Stimulated activated CD4-positive, alpha-beta T cell treated with anti-CD3 and anti-CD28 coated beads, Interleukin-1b, Interleukin-23, amount 100 ng/mL, for 24 hours (primary cell): ENCODE results near the gene DERL3.

Experiments used
- DNase-seq, 4 experiments: peaks; one replicate each; pipeline ENCODE4 v3.0.0-alpha.2; 2020; ENCODE audit warnings: low read depth in 4 of 4, low spot score in 1 of 4

Gene DERL3

GRCh38 chr22:23804781-23805291 lies 34.0 kb downstream of the DERL3 start:
- DNase-seq, result no peak

DNA sequence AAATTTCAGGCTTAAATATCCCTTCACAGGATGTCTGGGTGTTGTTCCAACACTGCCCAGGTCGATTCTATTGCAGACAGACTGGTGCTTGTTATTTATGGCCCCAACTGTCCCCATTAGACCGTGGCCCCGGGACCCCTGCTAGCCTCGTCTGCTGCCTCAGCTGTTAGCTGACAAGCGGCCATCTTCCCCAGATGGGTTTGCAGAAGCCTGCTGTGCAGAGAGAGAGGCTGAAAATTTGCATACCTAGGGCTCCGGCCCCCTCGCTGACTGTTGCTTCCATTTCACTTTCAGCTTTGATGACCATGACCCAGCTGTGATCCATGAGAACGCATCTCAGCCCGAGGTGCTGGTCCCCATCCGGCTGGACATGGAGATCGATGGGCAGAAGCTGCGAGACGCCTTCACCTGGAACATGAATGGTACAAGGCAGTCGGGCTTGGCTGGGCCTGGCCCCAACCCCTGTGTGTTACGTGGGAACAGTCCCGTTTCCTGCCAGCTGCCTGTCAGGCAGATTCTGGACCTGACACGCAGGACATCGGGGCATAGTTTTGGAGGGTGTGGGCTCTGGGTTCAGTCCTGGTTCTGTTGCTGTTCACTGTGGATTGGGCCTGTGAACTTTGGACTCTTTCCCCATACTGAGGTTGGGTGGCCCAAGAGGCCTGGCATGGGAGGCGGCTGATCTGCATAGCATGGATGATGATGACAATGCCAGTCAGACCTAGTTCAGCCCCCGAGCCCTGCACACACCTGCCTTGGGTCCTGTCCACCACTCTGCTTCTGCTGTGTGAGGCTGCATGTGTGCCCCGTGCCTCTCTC lies 35.6 kb downstream of the DERL3 start:
- no peak for DNase-seq

- no peak for DNase-seq
Measured at GRCh38 chr22:23801886-23802377, 36.9 kb downstream of the DERL3 start.

DNA sequence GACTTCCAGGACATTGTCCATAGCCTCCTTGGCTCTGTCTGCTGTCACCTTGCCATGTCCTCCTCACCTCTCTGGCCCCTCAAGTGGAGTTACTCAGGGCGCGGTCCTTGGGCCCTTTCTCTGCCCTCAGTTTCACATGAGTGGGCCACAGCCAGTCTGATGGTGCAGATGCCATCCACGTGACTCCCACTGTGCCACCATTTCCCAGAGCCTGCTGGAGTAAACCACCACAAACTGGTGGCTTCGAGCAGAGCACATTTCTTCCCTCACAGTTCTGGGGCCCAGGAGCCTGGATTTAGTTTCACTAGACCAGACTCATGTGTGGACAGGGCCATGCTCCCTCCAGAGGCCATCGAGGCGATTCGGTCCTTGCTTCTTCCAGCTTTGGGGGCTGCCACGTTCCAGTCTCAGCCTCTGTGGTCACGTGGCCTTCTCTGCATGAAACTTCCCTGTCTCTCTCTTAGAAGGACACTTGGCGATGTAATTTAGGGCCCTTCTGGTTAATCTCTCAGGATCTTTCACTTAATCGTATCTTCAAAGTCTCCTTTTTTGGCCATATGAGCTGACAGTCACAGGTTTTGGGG lies 37.5 kb downstream of the DERL3 start:
- DNase-seq, result no peak

- DNase-seq, result no peak
Measured at GRCh38 chr22:23800297-23801237, 38.2 kb downstream of the DERL3 start.

- DNase-seq, result no peak
Measured at GRCh38 chr22:23796461-23796860, 42.3 kb downstream of the DERL3 start.

DNA sequence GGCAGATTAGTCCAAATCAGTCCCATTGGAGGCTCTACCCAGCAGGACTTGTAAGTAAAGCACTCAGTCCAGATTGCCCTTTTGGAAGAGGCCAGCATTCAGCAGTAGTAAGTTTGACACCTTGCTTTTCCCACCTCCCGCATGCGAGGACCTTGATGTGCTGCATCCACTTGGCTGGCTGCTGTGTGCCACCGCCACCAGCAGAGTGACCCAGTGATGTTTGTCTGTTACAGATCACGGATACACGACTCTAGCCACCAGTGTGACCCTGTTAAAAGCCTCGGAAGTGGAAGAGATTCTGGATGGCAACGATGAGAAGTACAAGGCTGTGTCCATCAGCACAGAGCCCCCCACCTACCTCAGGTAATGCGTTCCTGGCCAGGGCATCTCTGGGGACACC lies 45.5 kb downstream of the DERL3 start:
- DNase-seq, result no peak

DNA sequence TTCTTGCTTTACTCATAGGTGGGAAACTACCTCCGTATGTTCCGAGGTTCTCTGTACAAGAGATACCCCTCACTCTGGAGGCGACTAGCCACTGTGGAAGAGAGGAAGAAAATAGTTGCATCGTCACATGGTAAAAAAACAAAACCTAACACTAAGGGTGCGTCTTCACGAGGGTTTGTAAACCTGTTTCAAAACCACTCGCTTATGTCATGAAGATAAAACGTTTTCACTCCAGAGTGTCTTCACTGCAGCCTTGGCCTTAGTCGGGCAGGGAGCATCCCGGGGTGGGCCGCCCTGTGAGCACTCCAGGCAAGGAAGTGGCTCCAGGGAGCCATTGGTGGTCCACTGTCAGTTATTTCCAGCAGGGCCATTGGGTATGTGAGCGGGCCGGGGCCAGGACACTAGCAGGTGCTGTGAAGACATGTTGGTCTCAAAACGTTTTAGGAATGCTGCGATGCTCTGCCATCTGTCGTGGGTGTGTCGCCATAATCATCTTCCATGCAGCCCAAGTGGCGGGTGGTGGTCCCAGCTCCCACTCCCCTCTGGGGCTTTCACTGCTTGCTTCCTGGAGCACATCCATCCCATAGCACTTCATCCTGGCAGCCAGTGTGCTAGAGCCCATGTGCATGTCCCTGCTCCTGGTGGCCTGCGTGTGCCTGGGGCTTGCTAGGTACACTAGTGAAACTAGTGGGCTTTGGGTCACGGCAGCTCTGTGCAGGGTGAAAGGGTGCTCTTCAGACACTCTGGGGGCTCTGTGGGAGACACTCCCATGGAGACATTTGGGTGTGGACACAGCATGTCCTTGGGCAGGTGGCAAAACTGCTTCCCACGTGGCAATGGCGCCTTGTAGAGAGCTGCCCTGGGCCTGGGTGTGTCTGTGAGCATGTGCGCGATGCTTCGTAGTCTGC lies 46.8 kb downstream of the DERL3 start:
- no peak for DNase-seq

DNA sequence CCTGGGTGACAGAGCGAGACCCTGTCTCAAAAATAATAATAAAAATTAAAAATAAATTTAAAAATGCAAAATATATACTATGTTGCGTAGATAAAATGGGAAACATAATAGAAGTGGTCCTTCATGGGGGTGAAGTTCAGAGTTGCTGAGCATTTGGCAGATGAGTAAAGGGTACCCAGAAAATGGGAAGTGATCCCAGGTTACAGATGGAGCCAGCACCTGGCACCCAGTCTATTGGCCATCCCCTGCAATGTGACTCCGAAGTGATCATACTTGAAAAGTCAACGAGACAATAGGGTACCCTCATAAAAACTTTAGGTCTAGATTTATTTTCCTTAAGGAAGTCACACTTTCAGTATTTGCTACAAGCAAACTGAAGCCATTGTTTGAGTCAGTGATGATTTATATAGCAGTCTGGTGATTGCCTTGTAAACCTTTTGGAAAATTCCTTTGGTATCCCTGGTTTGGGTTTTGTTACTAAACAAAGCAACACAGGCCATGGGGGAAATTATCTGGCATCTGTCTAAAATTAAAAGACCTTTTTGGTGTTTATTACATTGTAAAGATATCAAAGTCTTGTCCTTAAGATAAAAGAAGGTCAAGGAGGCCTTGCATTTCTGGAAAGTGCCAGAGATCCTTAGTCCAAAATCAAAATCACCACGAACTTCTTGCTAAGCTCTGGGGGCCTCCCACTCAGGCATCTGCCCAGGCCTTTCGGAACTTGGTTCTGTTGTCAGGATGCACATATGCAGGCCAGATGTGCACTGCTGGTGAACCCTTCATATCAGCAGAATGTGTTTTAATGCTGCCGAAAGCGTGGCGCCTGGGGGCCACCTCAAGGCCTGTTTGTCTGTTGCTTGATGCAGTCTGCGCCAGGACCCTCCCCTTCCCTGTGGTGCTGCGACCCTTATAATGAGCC lies 47.7 kb downstream of the DERL3 start:
- no peak for DNase-seq

DNA sequence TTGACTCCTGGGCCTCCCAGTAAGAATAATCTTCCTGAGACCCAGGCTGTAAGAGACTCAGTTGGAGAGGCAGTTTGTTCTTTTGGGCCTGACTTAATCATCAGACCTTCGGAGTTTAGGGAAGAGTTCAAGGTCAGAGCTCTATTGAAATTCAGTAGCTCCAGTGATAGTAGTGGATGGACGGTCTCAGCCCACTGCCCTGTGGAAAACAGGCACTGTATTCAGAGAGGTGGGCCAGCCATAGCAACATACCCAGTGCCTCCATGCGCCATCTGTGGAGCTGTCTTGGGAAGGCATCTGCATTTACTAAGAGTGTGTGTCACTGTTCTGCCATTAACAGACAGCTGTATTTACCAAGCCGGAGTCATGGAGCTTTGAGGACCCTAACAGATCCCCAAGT lies 49.2 kb downstream of the DERL3 start:
- no peak for DNase-seq

DNA sequence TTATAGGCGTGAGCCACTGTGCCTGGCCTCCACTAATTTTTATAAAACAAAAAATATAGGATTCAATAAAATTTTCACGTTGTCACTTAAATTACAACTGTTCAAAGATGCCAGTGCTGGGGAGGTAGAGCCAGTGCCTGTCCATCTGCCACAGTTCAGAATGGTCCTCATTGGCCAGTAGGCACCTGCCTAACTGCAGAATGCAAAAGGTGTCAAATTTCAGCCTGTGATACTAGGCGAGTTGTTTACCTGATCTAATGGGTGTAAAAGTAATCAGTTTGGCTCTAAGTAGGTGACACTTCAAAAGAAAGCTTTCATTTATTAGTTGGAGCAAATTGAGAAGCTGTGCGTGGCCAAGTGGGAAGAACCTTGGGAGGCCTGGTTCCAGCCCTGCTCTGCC lies 49.7 kb downstream of the DERL3 start:
- no peak for DNase-seq

DNA sequence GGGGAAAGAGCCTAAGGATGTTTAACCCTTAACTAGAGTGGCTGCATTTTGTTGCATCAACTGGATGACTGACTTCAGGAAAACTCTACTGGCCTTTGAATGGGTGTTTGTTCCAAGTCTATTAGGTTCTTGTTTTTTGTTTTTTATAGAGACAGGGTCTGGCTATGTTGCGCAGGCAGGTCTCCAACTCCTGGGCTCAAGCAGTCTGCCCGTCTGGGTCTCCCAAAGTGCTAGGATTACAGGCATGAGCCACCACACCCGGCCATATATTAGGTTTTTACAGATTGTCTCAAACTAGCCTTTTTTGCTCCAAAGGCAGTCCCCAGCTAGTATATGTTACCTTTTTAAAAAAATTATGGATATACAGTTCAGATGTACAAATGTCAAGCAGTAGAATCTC lies 50.9 kb downstream of the DERL3 start:
- DNase-seq, result no peak

DNA sequence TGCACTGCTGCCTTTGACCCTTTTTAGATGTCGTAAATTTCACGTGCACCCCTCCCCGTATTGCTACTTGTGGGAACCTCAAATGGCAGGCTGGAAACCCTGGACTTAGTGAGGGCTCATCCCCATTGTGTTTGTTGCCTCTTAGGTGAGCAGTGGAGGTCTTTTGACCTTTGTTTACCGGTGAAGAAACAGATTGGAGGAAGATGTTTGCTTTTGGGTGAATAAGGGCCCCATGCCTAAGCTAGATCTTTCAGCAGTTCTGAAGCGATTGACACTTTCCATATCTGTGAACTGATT lies 51.3 kb downstream of the DERL3 start:
- DNase-seq, result no peak

DNA sequence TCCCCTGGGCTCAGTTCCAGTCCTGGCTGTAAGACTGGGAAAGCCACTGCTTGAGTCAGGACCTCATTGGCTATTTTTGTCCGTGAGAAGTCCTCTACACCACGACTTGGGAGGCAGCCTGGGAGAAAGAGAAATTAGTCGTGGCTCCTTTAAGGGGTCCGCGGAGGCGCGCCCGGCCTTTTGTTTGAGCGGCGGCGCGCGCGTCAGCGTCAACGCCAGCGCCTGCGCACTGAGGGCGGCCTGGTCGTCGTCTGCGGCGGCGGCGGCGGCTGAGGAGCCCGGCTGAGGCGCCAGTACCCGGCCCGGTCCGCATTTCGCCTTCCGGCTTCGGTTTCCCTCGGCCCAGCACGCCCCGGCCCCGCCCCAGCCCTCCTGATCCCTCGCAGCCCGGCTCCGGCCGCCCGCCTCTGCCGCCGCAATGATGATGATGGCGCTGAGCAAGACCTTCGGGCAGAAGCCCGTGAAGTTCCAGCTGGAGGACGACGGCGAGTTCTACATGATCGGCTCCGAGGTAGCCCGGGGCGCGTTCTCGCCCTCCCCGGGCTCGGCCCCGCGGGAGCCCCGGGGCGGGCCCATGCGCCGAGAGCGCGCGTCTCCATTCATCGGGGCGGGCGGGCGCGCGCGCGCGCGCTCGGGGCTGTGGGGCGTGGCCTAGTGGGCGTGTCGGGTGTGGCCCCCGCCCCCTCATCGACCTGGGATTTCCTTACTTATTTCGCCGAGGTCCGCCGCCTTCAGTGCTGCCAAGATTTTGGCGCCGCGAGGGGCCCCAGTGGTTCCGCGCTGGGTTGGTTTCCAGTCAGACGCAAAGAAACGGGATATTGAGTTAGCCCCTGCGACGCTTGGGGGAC lies 51.8 kb downstream of the DERL3 start, which contains the start of gene SMARCB1:
Gene SMARCB1 (plus strand): TSS at position 215 of the 848 bp plus-strand sequence. CDS start 204 bp downstream, at position 419.
- peak; percentile 78 to 87 (median 82) for DNase-seq

- DNase-seq, result no peak
Measured at GRCh38 chr22:23786261-23786710, 52.5 kb downstream of the DERL3 start.
